ENCODE results near the gene FOXF2.
A peak's percentile ranks its signal among the peaks of the same experiment; 100 is the strongest.

Gene FOXF2

GRCh38 chr6:1392813-1393640 is 3.7 kb downstream of the FOXF2 start:
- DNase-seq: no peak

DNA sequence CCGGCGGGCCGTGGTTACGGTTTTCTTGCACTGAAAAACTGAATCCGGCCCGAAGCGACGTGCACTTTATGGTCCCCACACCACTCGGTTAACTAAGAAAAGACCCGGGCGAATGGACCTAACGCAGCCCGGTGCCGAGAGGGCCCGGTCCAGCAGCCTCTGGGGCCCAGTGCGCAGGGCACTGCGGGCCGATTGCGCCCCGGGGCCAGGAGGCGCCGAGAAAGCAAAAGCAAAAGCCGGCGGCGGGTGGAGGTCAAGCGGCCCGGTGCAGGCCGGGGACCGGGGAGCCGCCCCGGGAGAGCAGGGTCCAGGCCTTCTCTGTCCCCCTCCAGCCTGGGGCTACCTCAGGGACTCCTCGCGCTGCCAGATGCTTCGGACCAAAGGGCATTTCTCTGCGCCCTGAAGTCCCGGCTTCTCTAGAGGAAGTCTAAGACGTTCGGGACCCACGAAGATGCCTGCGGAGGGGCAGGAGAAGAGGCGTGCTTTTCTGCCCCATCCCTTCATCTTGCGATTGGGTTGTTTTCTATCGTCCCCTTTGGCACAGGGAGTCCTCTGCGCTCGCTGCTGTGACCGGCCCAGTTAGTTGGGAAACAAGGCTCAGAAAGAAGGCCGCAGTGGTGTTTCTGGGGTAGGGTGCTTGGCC is 4.4 kb downstream of the FOXF2 start:
- no peak for DNase-seq

GRCh38 chr6:1394514-1395463 is 5.4 kb downstream of the FOXF2 start:
- no peak for DNase-seq

GRCh38 chr6:1395506-1395905 is 6.1 kb downstream of the FOXF2 start:
- DNase-seq: no peak

DNA sequence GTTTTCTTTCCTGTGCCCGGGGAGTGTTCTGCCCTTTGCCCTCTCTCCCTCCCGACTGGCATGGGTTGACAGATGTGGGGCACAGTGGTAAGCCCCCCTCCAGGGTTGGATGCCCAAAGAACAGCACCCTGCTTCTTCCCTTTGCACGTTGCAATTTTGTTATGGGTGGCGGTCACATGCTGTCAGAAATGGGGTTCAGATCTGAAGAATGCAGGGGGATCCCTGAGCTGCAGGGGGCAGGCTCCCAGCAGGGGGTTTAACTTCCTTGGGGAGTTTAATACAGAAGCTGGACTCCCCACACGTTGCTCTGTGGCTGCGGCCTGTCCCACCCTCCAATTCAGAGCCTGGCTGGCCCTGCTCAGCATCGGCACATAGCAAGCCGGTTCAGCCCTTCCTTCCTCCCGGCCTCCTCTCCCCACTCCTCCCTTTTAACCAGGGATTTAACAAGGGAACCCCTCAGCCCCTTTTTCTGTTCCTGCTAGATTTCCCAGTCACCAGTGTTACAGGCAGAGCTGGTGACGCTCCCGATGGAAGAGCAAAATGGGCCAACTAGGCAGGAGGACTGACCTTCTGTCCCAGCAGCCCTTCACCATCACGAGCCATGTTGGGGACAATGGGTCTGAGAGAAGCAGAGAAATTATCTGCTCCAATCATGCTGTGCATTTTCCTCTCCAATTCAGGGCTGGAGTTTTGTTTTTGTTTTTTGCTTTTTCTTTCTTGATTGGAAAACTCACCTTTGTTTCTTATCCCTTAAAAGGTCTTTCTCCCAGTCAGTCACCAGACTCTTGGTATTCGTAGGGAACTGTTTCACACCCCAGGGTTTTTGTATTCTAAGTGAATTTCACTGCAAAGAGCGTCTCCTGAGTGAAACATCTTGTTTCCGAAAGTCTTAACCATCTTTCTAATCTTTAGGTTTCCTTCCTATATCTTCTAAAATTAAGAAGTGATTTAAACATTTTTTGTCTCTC is 6.8 kb downstream of the FOXF2 start:
- no peak for DNase-seq

- peak; percentile 63 for DNase-seq
Measured at GRCh38 chr6:1396952-1397868, 7.8 kb downstream of the FOXF2 start.

DNA sequence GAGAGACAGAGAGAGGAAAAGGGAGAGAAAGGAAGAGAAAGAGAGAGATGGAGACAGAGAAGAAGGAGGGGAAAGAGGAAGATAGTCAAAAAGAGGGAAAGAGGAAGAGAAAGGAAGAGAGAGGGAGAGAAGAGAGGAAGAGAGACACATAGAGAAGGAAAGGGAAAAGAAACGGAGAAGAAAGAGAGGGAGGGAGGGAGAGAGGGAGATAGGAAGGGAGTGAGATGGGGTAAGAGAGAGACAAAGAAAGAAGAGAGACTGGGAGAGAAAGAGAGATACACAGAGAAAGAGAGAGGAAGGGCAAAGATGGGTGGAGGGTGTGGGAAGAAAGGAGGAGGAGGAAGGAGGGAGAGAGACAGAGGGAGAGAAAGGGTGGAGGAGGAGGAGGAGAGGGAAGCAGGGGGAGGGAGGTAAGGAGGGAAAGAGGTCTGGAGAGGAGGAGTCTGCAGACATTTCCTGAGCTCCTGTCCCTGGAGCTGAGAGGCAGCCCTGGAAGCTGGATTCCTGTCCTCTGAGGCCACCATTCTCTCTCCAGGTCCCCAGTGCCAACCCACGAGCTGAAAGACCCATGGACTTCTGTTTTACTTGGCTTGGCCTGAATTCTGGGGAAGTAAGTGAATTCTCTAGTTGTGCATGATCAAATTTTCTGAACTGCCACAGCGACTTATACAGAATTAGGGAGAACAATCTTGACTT is 9.9 kb downstream of the FOXF2 start:
- DNase-seq: no peak

- no peak for DNase-seq
Measured at GRCh38 chr6:1400126-1400850, 10.9 kb downstream of the FOXF2 start.

- no peak for DNase-seq
Measured at GRCh38 chr6:1402369-1402768, 13.0 kb downstream of the FOXF2 start.

GRCh38 chr6:1402868-1403267 is 13.5 kb downstream of the FOXF2 start:
- DNase-seq: no peak

DNA sequence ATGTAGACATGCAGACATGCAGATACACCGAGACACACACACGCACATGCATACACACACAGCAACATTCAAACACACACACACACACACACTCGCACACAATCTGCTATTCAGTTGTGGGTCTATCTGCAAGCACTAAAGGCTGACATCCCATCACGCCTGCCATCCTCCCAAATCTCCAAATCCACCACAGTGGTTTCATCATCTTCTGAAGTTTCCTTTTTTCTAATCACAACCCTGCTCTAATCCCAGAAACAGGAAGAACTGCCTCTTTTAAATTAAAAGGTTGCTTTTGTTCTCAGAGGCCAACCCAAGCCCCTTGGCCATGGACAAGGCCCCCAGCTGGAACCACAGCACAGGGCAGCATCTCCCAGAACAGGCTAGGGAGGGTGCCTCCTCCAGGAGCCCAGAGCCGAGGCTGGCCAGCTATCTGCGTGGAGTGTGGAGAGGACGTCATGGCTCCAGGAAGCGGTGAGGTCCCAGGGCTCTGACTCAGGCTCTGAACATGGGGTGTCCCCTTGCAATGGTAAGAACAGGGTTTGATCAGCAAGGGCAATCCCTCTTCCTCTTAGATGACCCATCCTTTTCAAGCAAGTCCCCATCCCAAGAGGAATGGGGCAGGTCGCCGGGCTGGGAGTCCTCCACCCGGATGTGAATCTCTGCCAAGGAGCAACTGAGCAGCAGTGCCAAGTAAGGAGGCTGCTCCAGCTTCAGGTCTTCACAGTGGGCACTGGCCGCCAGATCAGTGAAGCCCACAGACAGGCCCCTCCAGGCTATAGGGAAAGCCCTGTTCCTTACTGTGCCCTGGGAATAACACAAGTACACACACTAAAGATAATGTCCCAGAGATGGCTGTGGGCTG is 14.7 kb downstream of the FOXF2 start:
- DNase-seq: no peak

DNA sequence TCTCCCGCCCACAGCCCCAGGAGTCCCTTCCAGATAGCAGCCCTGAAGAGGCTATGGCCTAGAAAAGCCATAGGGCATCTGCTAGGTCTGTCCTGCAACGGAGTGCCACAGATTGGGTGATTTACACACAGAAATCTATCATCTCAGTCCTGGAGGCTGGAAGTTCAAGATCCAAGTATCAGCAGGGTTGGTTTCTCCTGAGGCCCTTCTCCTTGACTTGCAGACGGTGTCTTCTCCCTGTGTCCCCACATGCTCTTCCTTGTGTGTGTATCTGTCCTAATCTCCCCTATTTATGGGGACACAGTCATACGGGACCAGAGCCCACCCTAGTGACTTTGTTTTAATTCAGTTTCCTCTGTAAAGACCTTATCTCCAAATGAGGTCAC is 15.3 kb downstream of the FOXF2 start:
- DNase-seq: no peak

DNA sequence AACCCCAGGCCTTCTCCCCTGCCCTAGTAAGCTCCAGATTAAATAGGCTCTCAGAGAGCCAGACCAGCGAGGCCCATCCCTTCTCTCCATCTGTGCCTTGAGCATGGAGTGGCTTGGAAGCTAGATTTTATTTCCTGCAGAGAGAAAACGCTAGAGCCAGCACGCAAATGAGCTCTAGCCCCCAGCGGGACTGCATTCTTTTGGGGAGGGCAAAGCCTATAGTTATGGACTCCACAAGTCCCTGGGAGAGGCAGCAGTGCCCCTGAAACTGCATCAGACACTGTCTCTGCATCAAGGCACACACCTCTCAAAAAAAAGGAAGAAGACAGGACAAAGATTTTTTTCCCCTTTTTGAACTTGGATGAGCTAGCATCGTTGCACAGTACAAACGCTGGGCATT is 15.8 kb downstream of the FOXF2 start:
- DNase-seq: no peak

- DNase-seq: no peak
Measured at GRCh38 chr6:1406306-1407072, 17.1 kb downstream of the FOXF2 start.

DNA sequence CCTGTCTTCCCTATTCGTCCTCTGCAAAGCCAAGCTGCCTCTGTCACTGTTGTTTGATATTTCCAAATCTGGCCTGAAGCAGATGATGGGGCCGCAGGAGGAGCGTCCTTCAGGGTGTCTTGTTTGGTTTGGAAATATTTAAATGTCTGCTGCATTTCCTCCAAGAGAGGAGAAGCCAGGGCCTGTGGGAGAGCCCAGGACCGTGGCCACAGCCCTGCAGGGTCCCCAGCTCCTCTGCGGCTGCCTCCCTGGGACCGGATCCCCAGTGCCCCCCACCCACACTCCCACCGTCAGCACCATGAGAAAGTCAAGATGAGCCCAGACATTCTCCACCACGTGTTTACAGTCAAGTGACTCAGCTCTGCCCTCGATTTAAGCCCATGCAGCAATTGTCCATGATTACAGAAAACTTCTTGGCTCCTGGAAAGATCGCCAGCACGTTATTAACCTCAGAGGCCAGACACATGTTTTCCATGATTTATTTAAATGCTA is 18.2 kb downstream of the FOXF2 start:
- DNase-seq: no peak

- no peak for DNase-seq
Measured at GRCh38 chr6:1409774-1410465, 20.5 kb downstream of the FOXF2 start.

DNA sequence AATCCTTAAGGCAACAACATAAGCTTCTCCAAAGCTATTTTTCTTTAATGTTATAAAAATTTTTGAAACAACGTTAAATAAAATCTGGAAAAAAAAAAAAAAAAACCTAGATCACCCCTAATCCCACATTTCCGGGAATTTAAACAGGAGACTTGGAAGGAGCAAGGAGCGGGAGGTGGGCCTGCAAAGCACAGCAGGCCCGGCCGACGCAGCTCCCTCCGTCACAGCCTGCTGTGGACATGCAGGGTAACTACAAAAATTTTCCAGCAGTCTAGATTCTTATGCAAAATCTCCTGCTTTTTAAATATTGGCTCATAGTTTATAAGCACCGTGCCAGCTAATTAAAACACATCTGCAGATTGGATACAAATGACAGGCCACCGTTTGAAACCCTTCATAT is 23.5 kb downstream of the FOXF2 start:
- DNase-seq: no peak

All from CD4-positive, alpha-beta T cell treated with Interleukin-17A for 1 hour (primary cell).